Mesenchymal stem cell (in vitro differentiated cells and primary cell): Measurements from ENCODE around the gene EN2.

ENCODE experiments used
- DNase-seq: peaks from one replicate; pipeline ENCODE4 v3.0.0-alpha.2; 2013
- H2AFZ ChIP-seq: one replicate; pipeline ENCODE4 v1.6.1; 2013; ENCODE audit warnings: low read depth, mild to moderate bottlenecking, control low read depth, inconsistent platforms, low read length, moderate library complexity
- H2AK5ac ChIP-seq: 2 replicates; pipeline ENCODE4 v1.6.1; 2013; ENCODE audit warnings: low read length, moderate library complexity, mild to moderate bottlenecking, inconsistent platforms; ENCODE audit not compliant: severe bottlenecking
- H2BK120ac ChIP-seq: one replicate; pipeline ENCODE4 v1.6.1; 2013; ENCODE audit warnings: low read depth, mild to moderate bottlenecking, inconsistent platforms, low read length, moderate library complexity
- H2BK12ac ChIP-seq, 2 experiments: one replicate each; pipeline ENCODE4 v1.6.1; 2013; ENCODE audit warnings: inconsistent platforms in 2 of 2, low read length in 2 of 2, mild to moderate bottlenecking in 2 of 2, moderate library complexity in 2 of 2, control low read depth in 1 of 2
- H2BK15ac ChIP-seq: one replicate; pipeline ENCODE4 v1.6.1; 2013; ENCODE audit warnings: mild to moderate bottlenecking, low read depth, inconsistent platforms; ENCODE audit not compliant: poor library complexity, severe bottlenecking
- H2BK5ac ChIP-seq: 2 replicates; pipeline ENCODE4 v1.6.1; 2013; ENCODE audit warnings: low read depth, mild to moderate bottlenecking, low read length, control low read depth, inconsistent platforms; ENCODE audit not compliant: poor library complexity, severe bottlenecking
- H3K14ac ChIP-seq, 2 experiments: one replicate each; pipeline ENCODE4 v1.6.1; 2013; ENCODE audit warnings: inconsistent platforms in 2 of 2, low read length in 2 of 2, control low read depth in 1 of 2, mild to moderate bottlenecking in 1 of 2, moderate library complexity in 1 of 2
- H3K18ac ChIP-seq, 2 experiments: one replicate each; pipeline ENCODE4 v1.6.1; 2013; ENCODE audit warnings: inconsistent platforms in 2 of 2, low read length in 2 of 2, control low read depth in 1 of 2, low read depth in 1 of 2, mild to moderate bottlenecking in 1 of 2
- H3K23ac ChIP-seq, 2 experiments: one replicate each; pipeline ENCODE4 v1.6.1; 2013; ENCODE audit warnings: inconsistent platforms in 2 of 2, low read length in 2 of 2, mild to moderate bottlenecking in 2 of 2, moderate library complexity in 2 of 2, control low read depth in 1 of 2
- H3K27ac ChIP-seq: 2 replicates; pipeline ENCODE4 v1.5.1; 2013; ENCODE audit warnings: mild to moderate bottlenecking, moderate library complexity, low read length, control low read depth, inconsistent platforms; ENCODE audit not compliant: poor library complexity, severe bottlenecking
- H3K27me3 ChIP-seq, 2 experiments: 2 replicates each; pipeline versions ENCODE4 v1.6.1 to v1.7.0; 2013; ENCODE audit warnings: low read length in 2 of 2, mild to moderate bottlenecking in 2 of 2, moderate library complexity in 2 of 2, control low read depth in 1 of 2, inconsistent platforms in 1 of 2; ENCODE audit not compliant: control insufficient read depth in 1 of 2, insufficient read depth in 1 of 2
- H3K36me3 ChIP-seq, 2 experiments: 2 replicates each; pipeline versions ENCODE4 v1.6.1 to v1.7.0; 2013; ENCODE audit warnings: low read length in 2 of 2, control low read depth in 1 of 2, inconsistent platforms in 1 of 2, low read depth in 1 of 2, mild to moderate bottlenecking in 1 of 2; ENCODE audit not compliant: insufficient read depth in 2 of 2, control insufficient read depth in 1 of 2
- H3K4ac ChIP-seq, 2 experiments: one replicate each; pipeline ENCODE4 v1.6.1; 2013; ENCODE audit warnings: inconsistent platforms in 2 of 2, low read length in 2 of 2, mild to moderate bottlenecking in 2 of 2, moderate library complexity in 2 of 2, control low read depth in 1 of 2, low read depth in 1 of 2
- H3K4me1 ChIP-seq: 2 replicates; pipeline ENCODE4 v1.6.1; 2013; ENCODE audit warnings: low read depth, low read length, control low read depth; ENCODE audit not compliant: control insufficient read depth, insufficient read depth
- H3K4me2 ChIP-seq: 2 replicates; pipeline ENCODE4 v1.6.1; 2013; ENCODE audit warnings: low read length, mild to moderate bottlenecking, inconsistent platforms; ENCODE audit not compliant: poor library complexity, severe bottlenecking
- H3K4me3 ChIP-seq, 2 experiments: 2 replicates each; pipeline versions ENCODE4 v1.5.1 to v1.7.0; 2013; ENCODE audit warnings: low read length in 2 of 2, mild to moderate bottlenecking in 2 of 2, control low read depth in 1 of 2, low read depth in 1 of 2; ENCODE audit not compliant: insufficient read depth in 1 of 2
- H3K79me1 ChIP-seq: replicated peaks from 2 replicates; pipeline ENCODE4 v1.6.1; 2013; ENCODE audit warnings: mild to moderate bottlenecking, control low read depth, low read length, inconsistent platforms; ENCODE audit not compliant: poor library complexity, severe bottlenecking
- H3K9ac ChIP-seq: 2 replicates; pipeline ENCODE4 v1.7.0; 2013; ENCODE audit warnings: mild to moderate bottlenecking, low read length, moderate library complexity
- H3K9me3 ChIP-seq: 2 replicates; pipeline ENCODE4 v1.7.0; 2013; ENCODE audit warnings: mild to moderate bottlenecking, low read length; ENCODE audit not compliant: control insufficient read depth
- H4K8ac ChIP-seq: one replicate; pipeline ENCODE4 v1.6.1; 2013; ENCODE audit warnings: inconsistent platforms, mild to moderate bottlenecking, low read length, moderate library complexity
- H4K91ac ChIP-seq: one replicate; pipeline ENCODE4 v1.6.1; 2013; ENCODE audit warnings: mild to moderate bottlenecking, low read length, inconsistent platforms
- WGBS: methylation state at CpG from one replicate; pipeline ENCODE4 v1.1.7; 2013; ENCODE audit warnings: mixed read lengths; 5-methylcytosine and 5-hydroxymethylcytosine counted together

Gene EN2

DNA sequence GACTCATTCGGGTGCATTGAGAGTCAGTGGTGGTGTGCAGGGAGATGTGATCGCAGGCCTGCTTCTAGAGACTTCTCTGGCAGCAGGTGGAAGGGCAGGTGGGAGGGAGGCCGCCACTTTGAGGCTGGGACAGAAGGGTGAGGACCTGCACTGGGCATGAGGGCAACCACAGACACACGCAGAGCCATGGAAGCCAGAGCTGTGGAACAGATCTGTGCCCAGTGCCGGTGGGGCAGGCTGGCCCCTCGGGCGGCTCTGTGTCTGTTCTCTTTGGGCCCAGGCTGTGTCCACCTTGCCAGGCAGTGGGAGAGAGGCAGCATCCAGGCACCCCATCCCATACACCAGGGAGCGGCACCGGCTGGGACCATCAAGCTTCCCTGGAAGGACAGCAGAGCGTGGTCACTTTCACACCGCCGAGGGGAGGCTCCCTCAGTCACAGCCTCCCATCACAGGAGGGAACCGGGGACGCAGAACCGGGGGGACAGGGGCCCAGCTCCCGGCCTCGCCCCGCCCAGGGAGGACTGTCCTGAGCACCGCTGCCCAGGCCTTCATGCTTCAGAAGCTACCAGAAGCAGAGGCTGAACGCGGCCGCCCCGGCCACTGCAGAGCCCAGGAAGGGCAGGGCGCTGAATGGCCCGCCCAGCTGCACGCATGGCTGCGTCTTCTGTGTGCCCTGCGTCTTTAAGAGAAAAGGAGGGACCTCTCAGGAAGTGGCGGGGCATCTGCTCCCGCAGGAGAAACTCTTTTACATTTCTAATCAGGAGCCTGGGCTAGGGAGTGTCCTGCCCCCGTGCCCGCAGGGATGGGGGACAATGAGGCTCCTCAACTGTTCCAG lies 32.1 kb downstream of the EN2 start:
- Histone ChIP-seq H3K4me3 (peak overlapping the region in 1 of 2 experiments; percentile 72), H4K8ac (no peak overlapping the region), H3K27me3 (peaks cover 54% of the 10 kb centered on the region in 2 experiments), H3K14ac (no peak overlapping the region), H3K4me1 (peaks cover 13% of the 10 kb centered on the region), H3K9ac (peak overlapping the region; percentile 68), H3K36me3 (no peaks in the 10 kb centered on the region), H3K9me3 (no peaks in the 10 kb centered on the region), H3K79me1 (no peaks in the 10 kb centered on the region), H2AK5ac (no peak overlapping the region), H2AFZ (no peak overlapping the region), H3K23ac (no peak overlapping the region), H2BK120ac (no peak overlapping the region), H3K27ac (no peak overlapping the region), H3K18ac (no peak overlapping the region), H3K4me2 (peak overlapping the region; percentile 64), H2BK5ac (no peak overlapping the region), H3K4ac (no peak overlapping the region), H4K91ac (no peak overlapping the region), H2BK15ac (no peak overlapping the region), H2BK12ac (no peak overlapping the region)
- no peak for DNase-seq
- WGBS = 45% methylated on average over 32 of the region's 32 CpGs

DNA sequence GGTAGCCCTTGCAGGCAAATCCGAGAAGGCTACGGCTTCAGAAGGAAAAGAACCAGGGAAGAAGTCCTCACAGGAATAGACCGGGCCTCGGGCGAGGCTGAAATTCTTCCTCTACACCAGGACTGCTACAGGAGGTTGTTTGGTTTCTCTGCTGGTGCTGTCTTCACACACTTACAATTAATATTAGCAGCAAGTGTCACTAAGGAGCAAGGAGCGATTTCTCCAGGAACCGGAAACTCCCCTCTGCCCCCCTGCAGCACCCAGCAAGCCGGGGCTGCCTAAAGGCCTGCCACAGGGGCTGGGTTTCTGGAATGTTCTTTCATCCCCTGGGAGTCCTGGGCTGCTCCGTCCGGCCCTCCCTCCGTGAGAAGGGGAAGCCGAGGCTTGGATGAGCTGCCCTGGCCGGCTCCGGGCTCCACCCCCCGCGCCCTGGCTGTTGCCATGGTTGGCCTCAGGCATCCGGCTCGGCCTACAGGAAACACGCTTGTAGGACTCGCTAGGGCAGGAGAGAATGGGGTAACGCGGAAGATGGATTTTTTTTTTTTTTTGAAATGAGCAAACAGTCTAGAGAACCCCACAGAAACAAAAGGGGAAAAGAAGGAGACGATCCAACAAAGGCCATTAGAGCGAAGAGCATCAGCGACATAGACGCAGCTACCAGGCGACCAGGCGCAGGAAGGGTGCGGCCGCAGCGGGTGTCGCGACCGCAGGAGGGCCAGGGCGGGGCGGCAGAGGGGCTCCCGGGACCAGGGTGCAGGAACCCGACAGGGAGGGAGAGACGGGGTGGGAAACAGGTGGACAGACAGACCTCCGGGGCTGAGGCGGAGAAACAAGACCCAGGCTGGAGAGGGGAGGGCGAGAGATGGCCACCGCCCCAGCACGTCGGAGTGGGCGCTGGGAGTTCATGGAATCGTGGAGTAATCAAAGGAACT lies 33.0 kb downstream of the EN2 start:
- no peak overlapping the region for H2BK5ac ChIP-seq
- H3K36me3 ChIP-seq = no peaks in the 10 kb centered on the region
- H3K14ac ChIP-seq = no peak overlapping the region
- H3K23ac ChIP-seq = no peak overlapping the region
- DNase-seq = no peak
- H3K9ac ChIP-seq = peak overlapping the region; percentile 68
- no peak overlapping the region for H3K4ac ChIP-seq
- 32% methylated on average over 44 of the region's 47 CpGs for WGBS
- H3K27ac ChIP-seq = no peak overlapping the region
- H3K4me2 ChIP-seq = peak overlapping the region; percentile 64
- no peak overlapping the region for H3K18ac ChIP-seq
- no peak overlapping the region for H2AFZ ChIP-seq
- H2AK5ac ChIP-seq = no peak overlapping the region
- H4K91ac ChIP-seq = no peak overlapping the region
- H3K4me3 ChIP-seq = peak overlapping the region in 1 of 2 experiments; percentile 72
- peaks cover 51 to 52% of the 10 kb centered on the region in 2 experiments for H3K27me3 ChIP-seq
- peaks cover 13% of the 10 kb centered on the region for H3K4me1 ChIP-seq
- H2BK12ac ChIP-seq = no peak overlapping the region
- no peak overlapping the region for H2BK15ac ChIP-seq
- no peaks in the 10 kb centered on the region for H3K79me1 ChIP-seq
- H3K9me3 ChIP-seq = no peaks in the 10 kb centered on the region
- H4K8ac ChIP-seq = no peak overlapping the region
- no peak overlapping the region for H2BK120ac ChIP-seq

DNA sequence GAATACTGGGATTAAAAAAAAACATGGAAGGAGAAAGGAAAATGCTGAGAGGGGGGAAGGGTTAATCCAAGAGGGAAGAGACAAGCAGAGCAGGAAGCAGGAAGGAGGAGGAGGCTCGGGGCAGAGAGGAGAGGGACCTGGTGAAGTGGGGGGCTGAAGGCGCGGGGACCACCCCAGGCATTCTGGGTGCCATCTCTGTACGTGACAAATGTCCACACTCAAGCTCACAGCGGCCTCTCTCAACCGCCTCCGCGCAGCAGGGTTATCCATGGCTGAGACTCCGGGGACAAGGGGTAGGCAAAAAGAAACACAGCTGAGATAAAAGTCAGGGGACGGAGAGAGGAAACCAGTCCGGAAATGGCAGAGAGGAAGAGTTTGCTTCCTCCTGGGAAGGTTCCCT lies 33.9 kb downstream of the EN2 start:
- Histone ChIP-seq H3K14ac (no peak overlapping the region), H3K27ac (no peak overlapping the region), H3K27me3 (peaks cover 50 to 52% of the 10 kb centered on the region in 2 experiments), H3K79me1 (no peaks in the 10 kb centered on the region), H2BK12ac (no peak overlapping the region), H2AFZ (no peak overlapping the region), H4K8ac (no peak overlapping the region), H3K36me3 (peaks cover 0 to 3% of the 10 kb centered on the region in 2 experiments), H3K9ac (no peak overlapping the region), H2BK5ac (no peak overlapping the region), H3K4ac (no peak overlapping the region), H4K91ac (no peak overlapping the region), H2BK15ac (no peak overlapping the region), H3K4me2 (no peak overlapping the region), H3K23ac (no peak overlapping the region), H2BK120ac (no peak overlapping the region), H3K4me3 (no peak overlapping the region), H2AK5ac (no peak overlapping the region), H3K18ac (no peak overlapping the region), H3K9me3 (no peaks in the 10 kb centered on the region), H3K4me1 (peaks cover 13% of the 10 kb centered on the region)
- no peak for DNase-seq
- 25% methylated on average over 11 of the region's 11 CpGs for WGBS
